ENCODE measurements around the gene C19orf25.

Gene C19orf25

DNA sequence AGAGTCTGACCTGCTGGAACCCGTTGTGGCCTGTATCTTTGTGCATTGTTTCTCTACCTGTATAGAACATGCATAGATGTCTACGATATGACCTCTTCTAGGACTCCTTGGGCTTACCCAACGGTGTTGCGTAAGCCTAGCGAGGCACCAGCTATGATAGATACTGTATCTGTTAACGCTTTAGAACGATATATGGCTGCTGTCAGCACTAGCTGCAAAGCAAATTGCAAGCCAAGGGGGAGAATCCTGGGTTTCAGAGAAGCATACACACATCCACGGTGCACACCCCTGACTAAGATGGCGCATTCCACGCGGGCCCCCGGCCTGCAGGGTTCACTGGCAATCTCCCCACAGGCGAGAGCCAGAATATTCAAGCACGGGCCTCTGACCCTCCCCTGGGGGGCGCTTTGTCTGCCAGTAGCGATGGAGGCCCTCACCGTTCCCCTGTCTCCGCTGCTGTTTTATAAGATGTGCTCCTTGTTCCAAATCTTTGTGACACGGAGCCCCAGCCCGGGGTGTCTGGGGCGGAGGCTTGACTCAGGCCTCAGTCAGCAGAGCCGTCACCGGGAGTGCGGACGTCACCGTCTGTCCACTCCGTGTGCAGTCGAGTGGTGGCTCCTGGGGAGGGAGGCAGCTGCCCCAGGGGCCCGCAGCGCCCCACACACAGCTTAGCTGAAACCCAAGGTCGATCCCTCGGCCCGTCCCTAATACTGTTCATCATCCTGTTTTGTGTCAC lies 53.7 kb downstream of the C19orf25 start:
- no peaks in the 10 kb centered on the region for H3K9me3 ChIP-seq (ENCODE audit: low read depth, low read length)
- no peak overlapping the region for H3K4me3 ChIP-seq
- no peak overlapping the region for H3K9ac ChIP-seq (ENCODE audit: insufficient read length)
- H3K36me3 ChIP-seq (ENCODE audit: insufficient read depth, low read length): peaks cover 91% of the 10 kb centered on the region
- TF ChIP-seq EZH2 (IDR thresholded peaks at IDR 0.05) (no peak), FOXP2 (optimal IDR thresholded peaks at IDR 0.05; ENCODE audit: control extremely low read depth, extremely low read length, insufficient read depth) (no peak), POLR2AphosphoS5 (IDR thresholded peaks at IDR 0.05; ENCODE audit: borderline replicate concordance, low read depth, low read length) (no peak)
- H3K27ac ChIP-seq: no peak overlapping the region
- no peak for DNase-seq (ENCODE audit: low read depth, low spot score)

- H3K9ac ChIP-seq (ENCODE audit: insufficient read length): no peak overlapping the region
- no peak overlapping the region for H3K4me3 ChIP-seq
- H3K27ac ChIP-seq: no peak overlapping the region
- H3K36me3 ChIP-seq (ENCODE audit: insufficient read depth, low read length): peaks cover 90% of the 10 kb centered on the region
- TF ChIP-seq EZH2 (IDR thresholded peaks at IDR 0.05) (no peak), POLR2AphosphoS5 (IDR thresholded peaks at IDR 0.05; ENCODE audit: borderline replicate concordance, low read depth, low read length) (no peak), FOXP2 (optimal IDR thresholded peaks at IDR 0.05; ENCODE audit: control extremely low read depth, extremely low read length, insufficient read depth) (no peak)
- H3K9me3 ChIP-seq (ENCODE audit: low read depth, low read length): no peaks in the 10 kb centered on the region
- DNase-seq (ENCODE audit: low read depth, low spot score): no peak
Measured at GRCh38 chr19:1424192-1424955, 54.6 kb downstream of the C19orf25 start.

DNA sequence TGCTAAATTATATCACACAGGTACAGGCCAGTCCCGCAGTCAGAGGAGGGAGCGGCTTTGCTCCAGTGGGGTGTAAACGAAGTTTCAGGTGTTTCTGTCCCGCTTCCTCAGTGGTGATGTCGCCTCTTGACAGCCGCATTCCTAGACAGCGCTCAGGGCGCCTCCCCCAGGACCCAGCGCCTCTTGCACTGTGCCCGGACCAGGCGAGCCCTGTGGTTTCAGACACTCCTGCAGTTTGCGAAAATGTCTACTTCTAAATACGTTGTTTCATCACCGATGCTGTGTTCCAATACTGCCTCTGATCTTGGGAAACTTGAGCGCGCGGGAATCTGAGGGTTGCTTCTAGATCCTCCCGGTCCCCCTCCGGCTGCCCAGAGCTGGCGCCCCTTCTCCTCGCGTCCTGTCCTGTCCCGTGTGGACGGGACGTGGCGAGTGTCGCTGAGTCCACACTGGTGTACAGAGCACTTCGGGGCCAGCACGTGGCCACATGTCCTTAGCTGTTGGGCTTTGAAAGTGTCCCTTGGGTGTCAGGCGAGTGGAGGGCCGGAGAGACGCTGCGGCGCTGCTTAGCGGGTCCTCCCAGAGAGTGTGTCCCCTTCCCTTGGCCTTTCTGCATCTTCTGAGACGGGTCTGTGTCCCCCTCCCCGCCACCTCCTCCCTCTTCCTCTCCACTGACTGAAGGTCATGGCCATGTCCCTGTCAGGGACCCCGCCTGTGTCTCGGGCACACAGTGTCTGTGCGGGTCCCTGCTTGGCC lies 55.4 kb downstream of the C19orf25 start:
- no peak overlapping the region for H3K4me3 ChIP-seq
- no peak for DNase-seq (ENCODE audit: low read depth, low spot score)
- no peak overlapping the region for H3K9ac ChIP-seq (ENCODE audit: insufficient read length)
- no peak overlapping the region for H3K27ac ChIP-seq
- no peaks in the 10 kb centered on the region for H3K9me3 ChIP-seq (ENCODE audit: low read depth, low read length)
- H3K36me3 ChIP-seq (ENCODE audit: insufficient read depth, low read length): peaks cover 91% of the 10 kb centered on the region
- TF ChIP-seq FOXP2 (optimal IDR thresholded peaks at IDR 0.05; ENCODE audit: control extremely low read depth, extremely low read length, insufficient read depth) (no peak), POLR2AphosphoS5 (IDR thresholded peaks at IDR 0.05; ENCODE audit: borderline replicate concordance, low read depth, low read length) (no peak), EZH2 (IDR thresholded peaks at IDR 0.05) (no peak)

Measured in SK-N-MC (cell line).